C4-2B (cell line): ENCODE data around the gene XXYLT1.

Source experiments
- H3K27ac ChIP-seq: fragments of 450-650 bp; 2 replicates; pipeline ENCODE4 v1.5.1; 2017
- CTCF ChIP-seq: fragments of 450-650 bp; conservative IDR thresholded peaks from 2 replicates; pipeline ENCODE4 v1.5.1; 2017; ENCODE audit warnings: mild to moderate bottlenecking
- ZFX ChIP-seq: fragments of 450-650 bp; IDR thresholded peaks from 2 replicates; pipeline ENCODE4 v1.6.1; 2017

The XXYLT1 gene

GRCh38 chr3:195171093-195171873, 99.7 kb downstream of the XXYLT1 start:
- no peak for TF ChIP-seq ZFX
- TF ChIP-seq CTCF, result no peak
- no peak overlapping the region for H3K27ac ChIP-seq

- TF ChIP-seq ZFX (no peak), CTCF (no peak)
- H3K27ac ChIP-seq, result no peak overlapping the region
Observed at GRCh38 chr3:195170496-195170895, 100.5 kb downstream of the XXYLT1 start.

GRCh38 chr3:195169011-195169649, 101.8 kb downstream of the XXYLT1 start:
- H3K27ac ChIP-seq, result no peak overlapping the region
- TF ChIP-seq ZFX (no peak), CTCF (no peak)

GRCh38 chr3:195168009-195168762, 102.8 kb downstream of the XXYLT1 start:
- no peak for TF ChIP-seq ZFX
- TF ChIP-seq CTCF, result no peak
- no peak overlapping the region for H3K27ac ChIP-seq

- H3K27ac ChIP-seq, result no peak overlapping the region
- no peak for TF ChIP-seq ZFX
- no peak for TF ChIP-seq CTCF
Observed at GRCh38 chr3:195165790-195166189, 105.2 kb downstream of the XXYLT1 start.

- no peak for TF ChIP-seq CTCF
- no peak overlapping the region for H3K27ac ChIP-seq
Observed at GRCh38 chr3:195165265-195165609, 105.7 kb downstream of the XXYLT1 start.
